Measurements from ENCODE around the gene TIMM8B.
"Not testable (repeated sequence)": the region's sequence is repeated elsewhere in the genome, so short reads cannot be mapped to it uniquely, and the experiment has no call there.

The TIMM8B gene

DNA sequence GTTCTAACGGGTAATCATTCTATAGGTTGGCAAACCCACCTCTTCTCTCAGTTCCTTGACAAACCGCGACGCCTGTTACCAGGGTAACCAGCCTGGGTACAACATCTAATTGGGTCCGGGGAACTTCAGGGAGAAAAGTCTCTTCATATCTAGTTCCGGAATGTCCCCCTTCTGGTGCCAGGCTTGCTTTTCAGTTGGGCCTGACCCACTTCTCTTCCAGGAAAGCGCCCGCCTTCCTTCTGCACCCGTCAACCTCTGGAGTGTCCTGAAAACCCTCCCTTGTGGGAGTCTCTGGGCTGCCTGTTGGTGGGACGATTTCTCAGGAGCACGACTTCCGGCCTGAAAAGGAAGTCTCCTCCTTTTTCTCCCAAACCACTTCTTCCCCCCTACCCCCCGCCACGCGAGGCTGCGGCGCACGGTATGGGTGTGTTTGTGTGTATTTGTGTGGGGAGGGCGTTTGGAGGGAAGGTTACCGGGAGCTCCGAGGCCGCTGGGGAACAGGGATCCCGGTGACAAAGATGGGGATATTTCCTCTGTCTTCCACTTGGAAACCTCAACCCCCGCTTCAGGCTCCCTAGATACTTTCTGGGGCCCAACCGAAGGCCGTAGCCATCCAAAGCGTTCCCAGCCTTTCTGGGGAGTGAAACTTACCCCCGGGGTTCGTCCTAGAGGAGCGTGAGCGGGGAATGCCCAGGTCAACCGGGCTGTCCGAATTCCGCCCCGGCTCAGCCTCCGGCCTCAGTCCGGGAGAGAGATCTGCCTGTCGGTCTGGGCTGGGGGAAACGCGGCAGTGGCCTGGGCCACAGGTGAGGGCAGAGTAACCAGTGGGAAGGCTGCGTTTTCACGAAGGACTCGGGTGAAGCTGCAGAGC, 12.4 kb downstream of the TIMM8B start, which contains the start of the genes NKAPD1 and PIH1D2:
TSS of gene NKAPD1 (plus strand) at position 359 of the 871 bp plus-strand sequence. CDS start 1,276 bp downstream, outside the sequence.
TSS of gene PIH1D2 (minus strand) at position 77 of the 871 bp plus-strand sequence. CDS start 843 bp downstream, outside the sequence.
- peak; percentile 88 for DNase-seq

DNA sequence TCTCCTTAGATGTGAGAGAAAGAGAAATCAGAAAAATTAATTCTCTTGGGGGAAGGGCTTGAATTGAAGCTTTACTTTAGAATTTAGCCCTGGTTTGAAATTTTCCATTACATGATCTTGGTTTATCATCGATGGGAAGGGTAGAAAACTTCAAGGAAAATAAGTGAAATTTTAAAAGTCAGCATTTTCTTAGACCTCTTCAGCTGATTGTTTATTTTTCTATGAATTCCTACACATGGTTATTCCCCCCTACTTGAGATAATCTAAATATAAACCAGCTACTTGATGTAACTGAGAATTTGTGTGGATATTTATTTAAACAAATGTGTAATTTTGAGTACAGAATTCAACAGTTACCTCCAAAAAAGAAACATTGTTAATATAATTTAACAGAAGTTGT, 23.6 kb downstream of the TIMM8B start:
- no peak for DNase-seq

DNA sequence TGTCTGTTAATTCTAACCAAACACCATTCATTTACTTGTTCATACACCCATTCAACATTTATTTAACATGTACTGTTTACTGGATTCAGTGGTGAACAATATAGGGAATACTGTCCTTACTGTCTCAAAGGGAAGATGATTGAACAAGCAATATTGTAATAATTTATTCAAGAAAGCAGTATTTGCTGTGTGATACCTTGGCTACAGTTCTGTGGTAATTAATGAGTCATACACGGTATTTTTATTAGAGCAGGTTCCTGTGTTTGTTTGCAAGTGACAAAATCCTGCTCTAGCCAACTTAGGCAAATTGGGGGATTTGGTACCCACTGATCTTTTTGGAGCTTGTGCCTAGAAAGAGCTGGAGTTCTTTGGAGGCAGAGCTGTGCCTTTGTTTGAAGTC, 28.5 kb downstream of the TIMM8B start:
- no peak for DNase-seq

DNA sequence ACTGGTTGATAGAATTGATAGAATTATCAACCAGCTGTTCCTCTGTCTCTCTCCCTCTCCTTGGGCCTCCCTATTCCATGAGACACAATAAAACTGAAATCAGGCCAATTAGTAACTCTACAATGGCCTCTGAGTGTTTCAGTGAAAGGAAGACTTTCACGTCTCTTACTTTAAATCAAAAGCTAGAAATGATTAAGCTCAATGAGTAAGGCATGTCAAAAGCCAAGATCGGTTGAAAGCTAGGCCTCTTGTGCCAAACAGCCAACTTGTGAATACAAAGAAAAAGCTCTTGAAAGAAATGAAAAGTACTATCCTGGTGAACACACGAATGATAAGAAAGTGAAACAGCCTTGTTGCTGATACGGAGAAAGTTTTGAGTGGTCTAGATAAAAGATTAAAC, 29.4 kb downstream of the TIMM8B start:
- no peak for DNase-seq

DNA sequence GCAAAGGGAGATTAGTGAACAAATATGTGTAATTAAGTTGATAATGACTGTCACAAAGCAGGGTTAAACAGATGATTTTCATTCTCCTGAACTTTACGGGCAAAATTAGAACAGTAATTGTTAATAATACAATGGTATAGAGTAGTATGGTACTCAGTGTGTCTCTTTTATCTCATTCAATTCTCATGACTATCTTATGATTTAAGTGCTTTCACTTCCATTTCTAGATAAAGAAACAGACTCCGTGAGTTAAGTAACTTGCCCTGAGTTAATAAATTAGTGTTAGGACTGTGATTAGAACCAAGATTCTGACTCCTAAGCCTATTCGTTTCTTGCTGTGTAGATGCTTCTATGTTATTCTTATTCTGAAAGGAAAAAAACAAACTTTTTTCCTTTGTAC, 34.8 kb downstream of the TIMM8B start:
- no peak for DNase-seq

DNA sequence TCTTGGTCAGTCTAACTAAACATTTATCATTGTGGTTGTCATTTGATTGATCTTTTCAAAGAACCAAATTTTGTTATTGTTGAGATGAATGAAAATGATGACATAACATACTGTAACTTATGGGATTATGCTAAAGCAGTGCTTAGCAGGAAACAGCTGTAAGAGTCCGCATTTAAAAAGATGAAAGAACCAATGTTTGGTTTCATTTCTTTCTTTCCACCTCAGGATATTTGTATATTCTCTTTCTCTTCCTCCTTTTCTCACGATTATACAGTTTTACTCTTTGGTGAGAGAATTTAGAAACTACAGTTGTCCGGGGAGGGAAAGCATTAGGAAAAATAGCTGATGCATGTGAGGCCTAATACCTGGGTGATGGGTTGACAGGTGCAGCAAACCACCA, 35.8 kb downstream of the TIMM8B start:
- no peak for DNase-seq

DNA sequence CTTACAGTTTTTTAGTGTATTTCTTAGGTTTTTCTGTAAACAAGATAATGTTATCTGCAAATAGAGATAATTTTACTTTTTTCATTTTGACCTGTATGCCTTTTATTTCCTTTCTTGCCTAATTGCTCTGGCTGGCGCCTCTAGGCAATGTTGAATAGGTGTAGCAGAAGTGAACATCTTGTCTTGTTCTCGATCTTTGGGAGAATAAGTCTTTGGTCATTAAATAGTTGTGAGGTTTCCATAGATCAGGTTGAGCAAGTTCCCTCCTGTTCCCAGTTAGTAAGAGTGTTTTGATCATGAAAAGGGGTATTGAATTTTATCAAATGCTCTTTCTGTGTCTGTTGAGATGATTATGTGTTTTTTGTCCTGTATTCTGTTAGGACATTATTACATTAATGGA, 36.8 kb downstream of the TIMM8B start:
- DNase-seq: no peak

DNA sequence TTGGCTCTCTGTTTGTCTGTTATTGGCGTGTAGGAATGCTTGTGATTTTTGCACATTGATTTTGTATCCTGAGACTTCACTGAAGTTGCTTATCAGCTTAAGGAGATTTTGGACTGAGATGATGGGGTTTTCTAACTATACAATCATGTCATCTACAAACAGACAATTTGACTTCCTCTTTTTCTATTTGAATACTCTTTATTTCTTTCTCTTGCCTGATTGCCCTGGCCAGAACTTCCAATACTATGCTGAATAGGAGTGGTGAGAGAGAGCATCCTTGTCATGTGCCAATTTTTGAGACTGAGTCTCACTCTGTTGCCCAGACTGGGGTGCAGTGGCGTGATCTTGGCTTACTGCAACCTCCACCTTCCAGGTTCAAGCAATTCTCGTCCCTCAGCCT, 38.3 kb downstream of the TIMM8B start:
- DNase-seq: not testable (repeated sequence)

DNA sequence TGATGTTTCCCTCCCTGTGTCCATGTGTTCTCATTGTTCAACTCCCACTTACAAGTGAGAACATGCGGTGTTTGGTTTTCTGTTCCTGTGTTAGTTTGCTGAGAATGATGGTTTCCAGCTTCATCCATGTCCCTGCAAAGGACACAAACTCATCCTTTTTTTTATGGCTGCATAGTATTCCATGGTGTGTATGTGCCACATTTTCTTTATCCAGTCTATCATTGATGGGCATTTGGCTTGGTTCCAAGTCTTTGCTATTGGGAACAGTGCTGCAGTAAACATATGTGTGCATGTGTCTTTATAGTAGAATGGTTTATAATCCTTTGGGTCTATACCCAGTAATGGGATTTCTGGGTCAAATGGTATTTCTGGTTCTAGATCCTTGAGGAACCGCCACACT, 39.9 kb downstream of the TIMM8B start:
- DNase-seq: not testable (repeated sequence)

DNA sequence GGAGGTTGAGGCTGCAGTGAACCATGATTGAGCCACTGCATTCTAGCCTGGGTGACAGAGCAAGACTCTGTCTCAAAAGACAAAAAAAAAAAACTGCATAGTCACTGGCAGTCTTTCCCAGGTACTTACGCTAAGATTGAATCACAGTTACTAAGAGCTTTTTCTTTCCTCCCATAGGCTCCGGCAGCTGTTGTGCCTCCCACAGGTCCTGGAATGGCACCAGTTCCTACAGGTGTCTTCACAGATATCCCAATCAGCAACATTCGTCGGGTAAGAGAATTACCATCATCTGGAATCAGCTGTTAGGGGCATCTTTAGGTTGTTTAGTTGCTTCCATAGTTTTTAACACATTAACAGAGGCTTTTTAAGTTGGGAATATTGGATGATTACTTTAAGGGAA, 41.6 kb downstream of the TIMM8B start:
- no peak for DNase-seq

DNA sequence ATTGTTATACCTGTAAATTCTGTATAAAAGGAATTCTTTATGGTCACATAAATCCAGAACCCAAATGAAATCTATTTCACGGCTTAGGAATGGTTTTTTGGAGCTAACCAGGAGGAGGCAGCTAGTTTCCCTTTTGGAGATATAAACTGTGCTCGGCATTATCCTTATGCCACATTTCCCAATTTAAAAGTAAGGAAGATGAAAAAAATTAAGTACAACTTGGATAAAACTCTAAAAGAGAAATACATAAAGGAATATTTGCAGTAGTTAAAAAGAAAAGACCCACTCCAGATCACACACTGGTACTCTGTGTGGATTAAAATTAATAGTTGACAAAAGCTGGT, 43.6 kb downstream of the TIMM8B start:
- DNase-seq: no peak

DNA sequence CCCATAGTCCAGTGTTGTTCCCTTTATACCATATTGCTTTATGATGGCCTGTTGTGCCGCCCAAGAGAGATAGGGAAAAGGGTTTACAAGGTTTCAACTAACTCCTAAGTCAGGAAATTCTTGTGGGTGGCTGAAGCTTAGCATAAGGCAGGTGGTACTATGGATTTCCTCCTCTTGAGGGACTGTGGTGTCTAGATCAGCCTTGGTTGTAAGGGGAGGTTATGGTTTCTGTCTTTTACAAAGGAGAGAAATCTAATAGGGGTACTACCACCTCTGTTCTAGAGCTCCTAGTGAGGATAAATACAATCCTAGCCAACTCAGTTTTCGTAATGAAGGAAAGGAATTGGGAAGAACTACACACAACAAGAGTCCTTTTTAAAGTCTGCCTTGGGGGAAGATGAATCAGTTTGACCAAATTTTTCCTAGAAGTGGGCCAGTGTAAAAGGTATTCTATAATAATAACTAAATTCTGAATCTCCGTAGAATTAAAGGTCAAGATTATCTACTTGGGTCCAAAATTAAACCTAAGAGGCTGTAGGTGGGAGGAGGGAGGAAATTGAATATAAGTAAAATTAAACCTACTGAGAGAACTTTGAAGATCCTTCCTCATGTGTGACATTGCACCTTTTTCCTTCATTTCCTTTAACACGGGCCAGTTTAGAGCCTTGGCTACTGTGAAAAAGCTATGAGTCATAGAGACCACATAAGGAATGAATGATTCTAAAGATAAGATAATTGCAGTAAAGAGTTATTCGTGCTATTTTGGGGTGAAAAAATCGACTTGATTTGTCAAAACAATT, 44.2 kb downstream of the TIMM8B start:
- no peak for DNase-seq

DNA sequence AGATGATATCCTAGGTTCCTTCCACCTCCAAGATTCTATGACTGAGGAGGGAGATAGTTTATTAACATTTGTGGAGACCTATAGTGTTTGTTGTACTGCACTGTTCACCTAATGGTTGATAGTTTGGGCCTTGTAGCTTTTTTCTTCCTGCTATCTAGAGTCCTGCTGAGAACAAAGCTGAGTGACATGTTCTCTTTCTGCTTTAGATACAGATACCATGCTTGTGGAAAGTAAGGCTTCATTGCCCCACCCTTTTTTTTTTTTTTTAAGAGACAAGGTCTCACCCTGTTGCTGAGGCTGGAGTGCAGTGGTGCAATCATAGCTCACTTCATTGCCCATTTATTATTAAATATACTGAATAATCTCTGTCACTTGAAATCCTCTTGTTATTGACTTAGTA, 49.0 kb downstream of the TIMM8B start:
- no peak for DNase-seq
